Ammon's horn (tissue), 1 donor: ENCODE data around the gene RBMS1.
"Not testable (repeated sequence)": the region's sequence is repeated elsewhere in the genome, so short reads cannot be mapped to it uniquely, and the experiment has no call there.

Source experiments
- DNase-seq: peaks from one replicate; pipeline ENCODE4 v3.0.0-alpha.2; 2016; ENCODE audit warnings: low spot score

RBMS1 gene

DNA sequence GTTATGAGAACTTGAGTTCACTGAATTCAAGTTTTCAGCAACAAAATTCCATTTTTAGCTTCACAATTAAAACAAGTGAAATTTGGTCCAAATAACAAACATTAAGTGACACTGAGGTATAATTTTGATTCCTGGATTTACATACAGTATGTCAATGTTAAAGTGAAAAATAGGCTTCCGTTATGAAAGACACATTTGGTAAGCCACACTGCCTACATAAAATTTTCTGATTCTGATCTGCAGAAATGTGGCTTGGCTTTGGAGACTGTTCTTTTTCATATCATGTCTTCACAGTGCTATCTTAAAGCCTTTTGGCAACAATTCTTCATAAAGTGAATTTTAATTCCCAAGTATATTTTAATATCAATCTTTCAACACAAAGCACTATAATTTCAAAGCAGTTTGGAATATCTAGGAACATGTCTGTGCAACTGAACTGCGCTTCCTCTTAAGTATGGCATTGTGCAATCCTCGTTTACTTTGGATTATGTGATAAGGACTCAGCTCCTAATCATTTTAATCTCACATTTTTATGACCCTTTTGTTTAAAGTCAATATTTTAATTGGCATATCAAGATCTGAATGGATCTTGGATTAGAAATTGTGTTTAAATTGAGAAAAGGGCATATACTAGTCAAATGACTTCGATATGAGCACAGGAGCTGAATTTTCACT lies 60.0 kb downstream of the RBMS1 start:
- no peak for DNase-seq

DNA sequence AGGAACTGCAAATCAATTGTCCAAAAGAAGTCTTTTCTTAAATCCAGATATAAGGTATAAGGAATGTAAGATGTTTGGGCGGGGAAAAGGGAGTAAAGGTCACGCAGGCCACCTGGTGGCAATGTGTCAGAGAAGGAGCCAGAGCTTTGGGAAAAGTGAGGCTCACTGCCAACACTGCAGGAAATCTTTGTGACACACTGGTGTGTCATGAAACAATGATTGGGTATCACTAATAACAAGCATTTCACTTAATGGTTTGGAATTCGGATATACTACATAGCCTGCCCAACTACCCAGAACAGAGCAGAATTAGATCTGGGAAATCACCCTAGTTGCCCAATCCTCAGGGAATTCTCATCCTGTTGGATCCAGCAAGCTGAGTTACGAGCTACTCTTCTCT lies 61.0 kb downstream of the RBMS1 start:
- DNase-seq: no peak

DNA sequence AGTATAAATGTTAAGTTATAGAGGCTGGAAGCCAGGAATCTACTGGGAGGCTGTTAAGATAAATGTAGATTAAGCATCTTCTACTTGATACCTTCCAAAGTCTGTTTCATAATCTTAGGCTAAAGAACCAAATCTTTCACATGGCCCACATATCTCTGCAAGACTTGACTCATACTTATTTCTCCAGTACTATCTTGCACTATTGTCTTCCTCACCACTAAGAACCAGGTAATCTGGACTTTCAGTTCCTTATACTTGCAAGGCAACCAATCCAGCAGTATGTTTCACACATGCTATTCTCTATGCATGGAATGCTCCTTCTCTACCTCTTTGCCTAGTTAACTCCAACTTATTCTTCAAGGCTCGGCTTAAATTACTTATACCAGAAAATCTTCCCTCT lies 62.2 kb downstream of the RBMS1 start:
- DNase-seq: no peak

GRCh38 chr2:160430001-160430344 lies 63.6 kb downstream of the RBMS1 start:
- no peak for DNase-seq

GRCh38 chr2:160429248-160430000 lies 64.2 kb downstream of the RBMS1 start:
- peak; percentile 17 for DNase-seq

DNA sequence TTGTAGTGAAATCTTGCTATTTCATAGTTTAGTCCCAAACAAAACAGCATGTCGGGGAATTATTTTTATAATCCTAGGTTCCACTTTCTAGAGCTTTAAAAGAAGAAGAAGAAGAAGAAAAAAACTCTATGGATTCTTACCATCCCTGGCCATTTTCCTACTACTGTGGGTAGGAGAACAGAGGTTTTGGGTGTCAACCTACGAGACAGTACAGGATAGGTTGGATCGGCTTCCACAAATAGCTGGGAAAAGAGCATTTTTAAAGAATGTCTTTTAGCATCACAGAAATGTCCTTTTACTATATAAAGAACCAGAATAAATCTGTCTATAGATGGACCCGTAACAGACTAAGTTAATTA lies 65.2 kb downstream of the RBMS1 start:
- no peak for DNase-seq

DNA sequence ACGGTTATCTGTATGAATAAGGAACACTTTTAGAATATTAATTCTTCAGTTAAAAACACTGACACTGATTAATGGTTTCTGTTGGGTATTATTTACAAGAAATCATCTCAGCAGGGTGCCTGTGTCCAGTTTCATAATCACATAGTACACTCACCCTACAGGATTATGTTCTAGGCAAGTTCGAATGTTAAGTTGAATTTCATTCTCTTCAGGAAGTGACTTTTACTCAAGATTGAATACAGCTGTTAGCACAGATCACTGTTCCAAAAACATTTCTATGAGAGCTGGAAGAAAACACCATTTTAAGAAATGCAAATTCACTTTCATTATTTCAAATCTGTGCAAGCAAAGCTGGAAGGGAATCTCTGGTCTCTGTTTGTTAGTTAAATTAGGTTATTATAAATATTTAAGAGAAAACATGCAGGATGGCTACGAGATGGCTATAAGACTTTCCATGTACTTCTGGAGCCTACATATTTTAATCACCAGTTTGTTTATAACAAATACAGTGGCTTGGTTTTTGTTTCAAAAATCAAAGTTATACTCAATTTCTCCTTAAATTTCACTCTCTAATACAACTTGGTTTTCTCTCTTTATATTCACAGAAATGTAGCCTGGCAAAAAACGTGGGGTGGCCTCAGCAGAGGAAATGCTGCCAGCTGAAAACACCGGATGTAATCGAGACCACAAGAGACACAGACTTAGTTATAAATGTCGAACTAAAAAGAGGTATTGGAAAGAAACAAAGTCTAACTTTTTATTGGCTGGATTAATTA lies 65.8 kb downstream of the RBMS1 start:
- DNase-seq: peak; percentile 16

DNA sequence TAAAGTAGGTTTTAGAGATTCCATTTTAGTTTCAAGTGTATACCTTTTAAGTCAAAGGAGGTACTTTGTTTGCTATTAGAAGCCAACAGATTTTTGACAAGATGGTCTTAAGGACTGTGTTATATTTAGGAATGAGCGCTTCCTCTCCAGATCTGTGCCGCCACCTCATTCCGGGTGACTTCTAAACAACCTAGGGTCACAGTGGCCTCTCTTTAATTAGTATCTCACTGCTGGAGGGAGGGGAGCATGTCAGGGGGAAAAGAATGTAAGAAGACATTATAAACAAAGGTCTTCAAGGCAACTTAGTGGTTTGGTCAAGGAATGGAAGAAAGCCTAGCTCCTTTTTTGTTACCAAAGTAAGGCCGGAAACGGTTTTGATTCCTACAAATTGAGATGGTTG lies 67.0 kb downstream of the RBMS1 start:
- no peak for DNase-seq

- DNase-seq: no peak
These were observed 68.0 kb downstream of the RBMS1 start for GRCh38 chr2:160425434-160426151.

DNA sequence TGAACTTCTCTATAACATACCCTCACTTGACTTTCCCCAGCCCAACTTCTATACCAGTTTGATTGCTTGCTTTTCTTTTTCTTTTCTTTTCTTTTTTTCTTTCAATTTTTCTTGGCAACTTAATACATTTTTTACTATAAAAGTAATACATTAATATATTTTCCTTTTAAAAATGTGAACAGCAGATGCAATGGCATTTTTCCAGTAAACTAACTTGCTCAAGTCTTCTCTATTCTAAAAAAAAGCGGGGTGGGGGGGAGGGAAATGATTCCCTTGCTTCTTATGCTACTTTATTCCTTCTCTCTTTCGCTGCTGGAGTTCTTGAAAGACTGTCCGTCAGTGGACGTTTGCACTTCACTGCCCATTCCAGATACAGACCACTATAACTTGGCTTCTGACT lies 70.5 kb downstream of the RBMS1 start:
- no peak for DNase-seq

- not testable (repeated sequence) for DNase-seq
These were observed 71.7 kb downstream of the RBMS1 start for GRCh38 chr2:160421646-160422501.

DNA sequence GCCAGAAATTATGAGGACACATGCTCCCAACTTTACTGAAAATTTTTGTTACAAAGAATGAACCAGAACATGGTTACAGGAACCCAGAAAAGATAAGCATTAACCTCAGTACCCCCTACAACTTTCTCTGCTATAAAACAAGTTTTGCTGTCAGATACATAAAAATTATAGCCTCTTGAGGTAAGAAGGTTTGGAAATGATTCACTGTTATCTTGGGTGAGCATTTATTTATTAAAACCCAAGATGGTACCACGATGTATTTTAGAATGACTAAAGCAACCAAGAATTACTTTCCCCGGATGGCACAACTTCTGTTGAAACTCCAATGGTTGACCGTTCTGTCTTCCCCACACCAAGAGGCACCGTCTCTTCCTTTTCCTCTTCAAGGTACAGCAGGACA lies 72.9 kb downstream of the RBMS1 start:
- DNase-seq: no peak

DNA sequence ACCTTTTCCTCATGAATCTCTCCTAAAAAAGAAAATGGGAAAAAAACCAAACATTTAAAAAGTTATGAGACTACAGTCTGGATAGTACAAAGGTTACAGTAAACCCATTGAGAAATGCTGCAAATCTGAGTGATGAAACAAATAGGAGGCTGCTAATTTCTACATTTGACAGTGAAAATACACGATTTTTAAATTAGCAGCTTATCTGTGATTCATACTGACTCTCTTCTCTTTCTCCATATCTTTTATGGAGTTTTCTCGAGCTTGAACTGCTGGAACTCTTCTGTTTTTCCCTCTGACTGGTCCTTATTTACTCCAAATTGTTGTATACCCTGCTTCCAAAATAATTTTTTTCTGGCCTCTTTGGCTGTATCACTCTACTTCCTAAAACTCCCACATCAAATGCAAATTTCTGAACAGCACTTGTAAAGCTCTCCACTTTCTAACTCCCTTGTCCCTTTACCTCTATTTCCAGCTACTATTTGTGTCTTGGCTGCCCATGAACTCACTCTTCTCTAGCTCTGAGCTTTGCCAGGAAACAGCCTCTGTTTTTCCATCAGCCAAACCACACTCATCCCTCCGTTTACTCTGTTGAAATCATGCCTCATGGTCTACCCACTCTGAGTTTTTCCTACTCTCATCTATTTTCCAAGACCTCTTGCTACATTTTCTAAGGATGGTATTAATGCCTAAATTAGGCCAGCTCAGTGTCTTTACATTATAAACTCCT lies 73.7 kb downstream of the RBMS1 start:
- DNase-seq: no peak

- DNase-seq: no peak
These were observed 74.8 kb downstream of the RBMS1 start for GRCh38 chr2:160418853-160419252.

- DNase-seq: no peak
These were observed 75.2 kb downstream of the RBMS1 start for GRCh38 chr2:160418398-160418765.

DNA sequence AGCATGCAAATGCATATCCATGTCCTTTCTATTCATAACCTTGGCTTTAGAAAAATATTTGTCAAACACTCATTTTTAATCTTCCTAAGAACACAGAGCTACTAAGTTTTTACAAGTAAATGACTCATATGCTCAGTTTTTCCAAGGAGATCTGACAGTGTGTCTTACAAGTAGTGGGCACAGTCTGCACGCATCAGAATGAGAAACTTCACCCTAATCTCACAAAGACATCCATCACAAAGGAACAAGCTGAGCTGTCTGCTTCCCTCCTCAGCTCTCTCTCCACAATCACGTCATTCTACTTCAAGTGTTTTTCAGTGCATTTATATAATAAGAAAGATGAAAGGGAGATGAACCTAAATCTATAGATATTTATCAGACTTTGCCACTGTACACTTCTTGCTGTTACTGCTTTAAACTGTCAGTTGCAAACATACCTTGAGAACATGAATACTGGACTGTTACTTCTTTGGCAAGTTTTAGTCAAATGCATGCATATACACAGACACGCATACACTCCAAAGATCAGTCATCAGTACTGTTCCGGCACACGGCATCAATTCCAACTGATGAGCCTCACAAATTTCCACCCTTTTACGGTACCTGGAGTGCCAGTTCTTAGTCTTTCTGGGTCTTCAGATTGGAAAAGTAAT lies 75.7 kb downstream of the RBMS1 start:
- DNase-seq: no peak

DNA sequence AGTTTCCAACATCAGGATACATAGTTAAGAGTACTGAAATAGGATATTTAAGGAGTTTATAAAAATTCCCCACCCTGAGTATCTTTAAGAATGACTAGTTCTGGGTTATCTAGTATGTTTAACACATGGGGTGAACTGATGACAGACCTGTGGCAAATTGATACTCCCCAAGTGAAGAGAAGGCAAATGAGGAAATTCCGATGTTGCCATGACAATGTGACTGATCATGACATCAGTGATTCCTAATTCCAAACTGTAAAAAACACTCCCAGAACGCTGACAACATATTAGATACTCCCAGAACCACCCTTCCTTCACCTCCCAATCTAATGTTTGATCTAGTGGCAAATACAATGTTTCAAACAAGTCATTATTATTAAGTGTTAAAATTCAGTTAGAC lies 77.6 kb downstream of the RBMS1 start:
- DNase-seq: no peak

DNA sequence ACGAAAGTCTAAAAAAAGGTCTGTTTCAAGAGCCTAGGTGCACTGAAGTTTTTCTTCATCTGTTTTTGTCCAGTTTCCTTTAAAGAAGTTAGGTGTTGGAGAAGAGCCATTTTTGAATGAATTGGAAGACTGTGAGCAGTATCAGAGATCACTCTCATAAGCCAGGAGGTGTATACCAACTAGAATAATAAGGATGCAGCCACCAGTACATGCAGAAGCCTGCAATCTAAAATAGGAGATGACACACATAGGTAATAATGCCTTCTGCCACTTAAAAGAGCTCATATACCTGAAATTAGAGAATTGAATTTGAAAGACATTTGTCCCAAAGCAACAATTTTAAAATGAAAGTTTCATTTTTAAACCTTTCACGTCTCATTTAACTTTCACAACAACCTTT lies 81.7 kb downstream of the RBMS1 start:
- no peak for DNase-seq

GRCh38 chr2:160411167-160411566 lies 82.4 kb downstream of the RBMS1 start:
- DNase-seq: no peak

- DNase-seq: no peak
These were observed 84.1 kb downstream of the RBMS1 start for GRCh38 chr2:160409480-160409879.

- no peak for DNase-seq
These were observed 84.7 kb downstream of the RBMS1 start for GRCh38 chr2:160408959-160409291.
